HFFc6 (cell line): ENCODE results near the gene PCBP4. TPM values are rescaled to one million over a fixed set of nuclear protein-coding genes. Genes with fewer than 3 reads are reported as not detected.

Experiments used
- DNase-seq: peaks from one replicate; pipeline ENCODE4 v3.0.0-alpha.2; 2018
- H3K27ac Mint-ChIP-seq: 2 replicates; pipeline ENCODE4 v1.8.0; 2020; ENCODE audit warnings: mild to moderate bottlenecking, mixed read lengths
- H3K27me3 Mint-ChIP-seq: 2 replicates; pipeline ENCODE4 v1.8.0; 2021; ENCODE audit warnings: mild to moderate bottlenecking, moderate library complexity, mixed read lengths; ENCODE audit not compliant: insufficient read depth
- H3K36me3 Mint-ChIP-seq: 2 replicates; pipeline ENCODE4 v1.8.0; 2021; ENCODE audit warnings: low read depth, mixed read lengths
- H3K4me1 Mint-ChIP-seq: 2 replicates; pipeline ENCODE4 v1.8.0; 2020; ENCODE audit warnings: low read depth, mixed read lengths
- H3K4me3 Mint-ChIP-seq: 2 replicates; pipeline ENCODE4 v1.8.0; 2020; ENCODE audit warnings: mild to moderate bottlenecking, moderate library complexity, mixed read lengths
- H3K9me3 Mint-ChIP-seq: 2 replicates; pipeline ENCODE4 v1.8.0; 2020; ENCODE audit warnings: mild to moderate bottlenecking, mixed read lengths
- CTCF ChIP-seq: fragments of 200-600 bp; sonication (generic); IDR thresholded peaks from 2 replicates; pipeline ENCODE4 v1.5.0; 2021; ENCODE audit warnings: antibody characterized with exemption, mild to moderate bottlenecking
- total RNA-seq, 6 experiments: library from RNA; stranded (reverse); fragmentation: NEBNext Ultra II Directional; extraction: Animal tissue kit (Norgen Biotek cat#: 25700); gene quantifications; 2 replicates in 1 of 6; 3 replicates in 5 of 6; pipeline ENCODE4 v1.2.3, GENCODE V29; 2021

The PCBP4 gene
- total RNA-seq, 6 experiments from 2014 or later = 98.6 to 128 (median 110) TPM

GRCh38 chr3:51945031-51945840 lies 22.0 kb downstream of the PCBP4 start:
- no peaks in the 10 kb centered on the region for H3K9me3 Mint-ChIP-seq
- H3K36me3 Mint-ChIP-seq = no peaks in the 10 kb centered on the region
- peaks cover 19% of the 10 kb centered on the region for H3K4me1 Mint-ChIP-seq
- no peak overlapping the region for H3K4me3 Mint-ChIP-seq
- TF ChIP-seq CTCF = no peak
- no peak for DNase-seq
- no peak overlapping the region for H3K27ac Mint-ChIP-seq
- no peaks in the 10 kb centered on the region; the same call in 1 of the 2 replicates for H3K27me3 Mint-ChIP-seq

- no peaks in the 10 kb centered on the region for H3K9me3 Mint-ChIP-seq
- no peaks in the 10 kb centered on the region; the same call in 1 of the 2 replicates for H3K27me3 Mint-ChIP-seq
- H3K36me3 Mint-ChIP-seq = no peaks in the 10 kb centered on the region
- no peak for TF ChIP-seq CTCF
- H3K27ac Mint-ChIP-seq = 0 out of 2 replicates have a peak overlapping the region, but pooled peaks have one; percentile 94
- H3K4me3 Mint-ChIP-seq = no peak overlapping the region
- peaks cover 26% of the 10 kb centered on the region for H3K4me1 Mint-ChIP-seq
- DNase-seq = no peak
Observed at GRCh38 chr3:51944451-51945021, 22.7 kb downstream of the PCBP4 start.

- TF ChIP-seq CTCF = no peak
- no peaks in the 10 kb centered on the region for H3K9me3 Mint-ChIP-seq
- H3K4me3 Mint-ChIP-seq = no peak overlapping the region
- peaks cover 5% of the 10 kb centered on the region for H3K36me3 Mint-ChIP-seq
- DNase-seq = no peak
- no peaks in the 10 kb centered on the region; the same call in 1 of the 2 replicates for H3K27me3 Mint-ChIP-seq
- peaks cover 32% of the 10 kb centered on the region for H3K4me1 Mint-ChIP-seq
- peak overlapping the region; percentile 94 for H3K27ac Mint-ChIP-seq
Observed at GRCh38 chr3:51943451-51944391, 23.5 kb downstream of the PCBP4 start.

GRCh38 chr3:51942603-51943450 lies 24.4 kb downstream of the PCBP4 start:
- peaks cover 32% of the 10 kb centered on the region for H3K4me1 Mint-ChIP-seq
- DNase-seq = peak; percentile 50
- peak overlapping the region; percentile 82 for H3K4me3 Mint-ChIP-seq
- H3K27me3 Mint-ChIP-seq = no peaks in the 10 kb centered on the region; the same call in 1 of the 2 replicates
- peaks cover 5% of the 10 kb centered on the region for H3K36me3 Mint-ChIP-seq
- TF ChIP-seq CTCF = no peak
- peak overlapping the region; percentile 94 for H3K27ac Mint-ChIP-seq
- no peaks in the 10 kb centered on the region for H3K9me3 Mint-ChIP-seq
